Astrocyte (in vitro differentiated cells and primary cell): ENCODE measurements around the gene NIPAL3.

Experiments used
- CTCF ChIP-seq: IDR thresholded peaks from 2 replicates; pipeline ENCODE4 v1.5.1; 2011; ENCODE audit warnings: low read depth, mild to moderate bottlenecking, inconsistent platforms, low read length, moderate library complexity; ENCODE audit not compliant: insufficient read depth
- EZH2 ChIP-seq: IDR thresholded peaks from 2 replicates; pipeline ENCODE4 v1.6.1; 2012; ENCODE audit warnings: mild to moderate bottlenecking, low read length, inconsistent platforms; ENCODE audit not compliant: insufficient read depth

- TF ChIP-seq EZH2 (no peak), CTCF (no peak)
Observed at GRCh38 chr1:24413350-24414163, 2.0 kb upstream of the NIPAL3 start, which contains the start of gene STPG1.
